HG02678 (cell line): ENCODE measurements around the gene NEK1.
"Not testable (repeated sequence)": the region's sequence is repeated elsewhere in the genome, so short reads cannot be mapped to it uniquely, and the experiment has no call there.

Experiments used
- ATAC-seq: cut with Tn5 transposase; IDR thresholded peaks from one replicate; pipeline ENCODE4 v1.9.1; 2021; ENCODE audit warnings: mild to moderate bottlenecking, moderate library complexity; ENCODE audit not compliant: unreplicated experiment

NEK1 gene

DNA sequence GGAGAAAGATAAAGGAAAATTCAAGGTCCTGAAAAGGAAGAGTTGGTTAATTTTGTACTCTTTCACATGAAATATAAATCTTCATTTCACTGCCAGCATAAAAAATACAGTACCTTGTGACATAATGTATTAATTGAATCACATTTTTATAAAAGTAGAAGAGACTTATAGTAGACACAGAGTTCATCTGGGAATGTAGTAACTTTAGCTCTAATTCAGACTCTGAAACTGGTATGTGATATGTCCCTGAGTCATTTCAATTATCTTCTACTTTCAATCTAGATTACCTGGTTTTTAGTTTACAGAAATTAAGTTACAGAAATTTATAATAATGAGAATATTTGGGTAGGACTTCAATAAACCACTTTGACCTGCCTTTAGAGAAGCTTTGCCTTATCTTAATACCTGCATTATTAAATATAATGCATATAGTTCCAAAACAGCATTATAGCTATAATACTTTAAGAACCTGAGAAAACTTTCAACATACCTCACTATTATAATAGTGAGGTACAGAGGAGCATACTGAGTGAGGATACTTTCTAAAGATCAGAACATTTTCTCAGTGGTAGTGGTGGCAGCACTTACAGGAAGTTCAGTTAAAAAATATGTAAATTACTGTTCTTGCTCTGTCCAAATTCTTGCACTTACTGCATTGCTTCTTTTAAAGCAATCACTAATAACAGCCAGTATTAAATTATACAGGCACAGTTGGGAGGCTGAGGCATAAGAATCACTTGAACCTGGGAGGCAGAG is 11.2 kb downstream of the NEK1 start:
- ATAC-seq: no peak

DNA sequence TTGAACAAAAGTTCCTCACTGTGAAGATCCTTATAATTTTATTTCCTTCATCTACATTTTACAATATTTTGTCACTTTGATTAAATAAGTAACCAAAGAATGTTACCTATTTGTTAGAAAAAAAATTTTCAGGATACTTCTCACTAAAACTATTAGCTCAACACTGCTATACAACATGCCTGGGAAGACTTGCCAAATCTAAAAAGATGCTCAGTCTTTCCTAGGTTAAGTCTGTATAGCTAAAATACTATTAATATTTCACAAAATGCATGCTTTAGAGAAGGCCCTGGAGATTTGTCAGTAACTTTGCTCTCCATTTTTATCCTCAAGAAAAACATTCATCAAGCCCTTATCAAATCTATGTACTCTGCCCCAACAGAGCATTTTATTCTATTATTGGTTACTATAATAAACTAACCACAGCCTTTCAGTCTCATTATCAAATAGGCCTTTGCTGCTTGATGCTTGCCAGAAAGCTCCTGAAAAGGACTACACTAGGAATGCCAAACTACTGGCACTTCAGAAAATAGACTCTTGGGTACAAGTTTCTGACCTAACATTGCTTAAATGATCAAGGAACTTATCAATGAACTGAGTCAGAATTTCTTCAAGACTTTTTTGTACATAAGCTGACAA is 17.7 kb downstream of the NEK1 start:
- no peak for ATAC-seq

DNA sequence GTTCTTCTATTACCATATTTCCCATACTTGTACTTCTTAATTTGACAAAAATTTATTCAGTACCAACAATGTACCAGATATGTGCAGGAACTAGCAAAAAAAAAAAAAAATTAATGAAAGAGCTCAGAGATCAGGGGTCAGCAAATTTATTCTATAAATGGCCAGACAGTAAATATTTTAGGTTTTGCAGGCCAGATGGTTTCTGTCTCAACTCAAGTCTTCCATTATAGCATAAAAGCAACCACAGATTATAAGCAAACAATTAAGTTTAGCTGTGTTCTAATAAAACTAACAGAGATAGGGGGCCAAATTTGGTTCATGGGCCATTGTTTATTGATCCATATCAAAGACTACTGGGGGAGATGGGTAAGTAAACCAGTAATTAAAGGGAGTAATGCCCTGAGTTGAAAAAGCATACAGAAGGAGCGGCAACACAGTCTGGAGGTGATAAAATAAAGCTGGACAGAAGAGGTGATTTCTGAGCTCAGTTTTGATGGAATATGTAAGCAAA is 19.3 kb downstream of the NEK1 start:
- ATAC-seq: no peak

DNA sequence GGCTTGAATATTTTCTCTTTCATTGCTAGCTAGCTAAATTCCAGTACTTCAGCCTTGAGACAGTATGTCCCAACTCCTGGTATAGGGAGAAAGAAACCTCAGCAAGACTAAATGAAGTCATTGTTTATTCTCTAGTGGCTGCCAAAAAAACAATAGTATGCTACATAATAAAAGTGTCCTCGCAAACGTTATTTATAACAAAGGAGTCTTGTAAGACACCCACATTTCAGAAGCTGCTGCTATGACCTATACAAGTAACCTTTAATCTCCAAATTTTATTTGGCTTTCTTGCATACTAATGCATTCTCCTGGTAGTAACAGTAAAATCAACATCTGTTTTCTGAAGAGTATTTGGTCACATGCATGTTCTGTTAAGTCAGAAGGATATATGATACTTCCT is 28.8 kb downstream of the NEK1 start:
- ATAC-seq: no peak

DNA sequence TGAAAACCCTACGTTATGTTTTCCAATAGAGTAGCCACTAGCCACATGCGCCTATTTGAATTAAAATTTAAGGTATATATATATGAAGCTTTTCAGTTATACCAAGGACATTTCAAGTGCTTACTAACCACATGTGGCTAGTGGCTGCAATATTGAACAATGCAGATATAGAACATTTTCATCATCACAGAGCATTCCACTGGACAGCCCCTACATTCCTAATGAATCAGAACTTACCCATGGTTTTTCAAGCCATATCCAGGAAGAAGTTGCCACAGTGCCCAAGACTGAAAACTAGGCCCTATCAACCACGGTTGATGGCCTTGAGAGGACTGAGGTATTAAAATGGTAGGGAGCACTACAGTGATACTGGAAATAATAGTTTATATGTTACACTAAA is 29.7 kb downstream of the NEK1 start:
- no peak for ATAC-seq

DNA sequence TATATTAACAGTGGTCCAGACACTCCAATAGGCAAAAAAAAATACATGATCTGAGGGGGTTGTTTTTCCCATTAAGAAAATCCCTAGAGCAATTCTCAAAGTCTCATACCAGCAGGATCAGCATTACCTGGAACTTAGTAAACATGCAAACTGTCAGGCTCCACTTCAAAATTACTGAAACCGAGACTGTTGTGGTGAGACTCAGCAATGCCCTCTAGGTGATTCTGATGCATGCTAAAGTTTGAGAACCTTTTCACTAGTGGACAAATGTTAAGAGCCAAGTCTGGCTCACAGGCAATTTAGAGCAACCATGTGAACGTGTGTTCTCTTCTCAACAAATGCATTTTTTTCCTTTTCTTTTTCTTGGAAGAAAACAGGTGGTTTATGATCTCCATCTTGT is 30.2 kb downstream of the NEK1 start:
- peak; percentile 94 for ATAC-seq

DNA sequence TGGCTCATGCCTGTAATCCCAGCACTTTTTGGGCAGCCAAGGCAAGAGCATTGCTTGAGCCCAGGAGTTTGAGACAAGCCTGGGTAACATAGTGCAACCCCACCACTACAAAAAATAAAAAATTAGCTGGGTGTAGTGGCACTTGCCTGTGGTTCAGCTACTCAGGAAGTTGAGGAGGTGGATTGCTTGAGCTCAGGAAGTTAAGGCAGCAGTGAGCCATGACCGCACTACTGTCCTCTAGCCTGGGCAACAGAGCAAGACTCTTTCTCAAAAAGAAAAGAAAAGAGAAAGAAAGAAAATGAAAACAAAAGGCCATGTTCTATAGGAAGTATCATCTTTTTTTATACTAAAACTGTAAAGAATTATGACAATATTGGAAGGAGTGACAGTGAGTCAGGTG is 38.5 kb downstream of the NEK1 start:
- ATAC-seq: no peak

DNA sequence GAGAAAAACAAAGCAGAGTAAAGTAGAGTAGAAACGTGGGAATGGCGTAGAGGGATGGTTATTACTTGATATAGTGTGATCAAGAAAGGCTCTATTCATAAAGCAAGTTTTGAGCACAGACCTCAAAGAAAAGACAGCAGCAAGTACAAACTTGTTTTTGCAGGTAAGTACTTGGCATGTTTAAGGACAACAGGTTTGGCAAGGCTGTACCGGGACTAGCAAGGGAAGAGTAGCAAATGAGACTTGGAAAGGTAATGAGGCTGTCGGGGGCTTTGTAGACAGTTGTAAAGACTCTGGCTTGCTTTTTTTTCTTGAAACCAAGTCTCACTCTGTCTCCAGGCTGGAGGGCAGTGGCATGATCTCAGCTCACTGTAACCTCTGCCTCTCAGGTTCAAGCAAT is 40.9 kb downstream of the NEK1 start:
- no peak for ATAC-seq

DNA sequence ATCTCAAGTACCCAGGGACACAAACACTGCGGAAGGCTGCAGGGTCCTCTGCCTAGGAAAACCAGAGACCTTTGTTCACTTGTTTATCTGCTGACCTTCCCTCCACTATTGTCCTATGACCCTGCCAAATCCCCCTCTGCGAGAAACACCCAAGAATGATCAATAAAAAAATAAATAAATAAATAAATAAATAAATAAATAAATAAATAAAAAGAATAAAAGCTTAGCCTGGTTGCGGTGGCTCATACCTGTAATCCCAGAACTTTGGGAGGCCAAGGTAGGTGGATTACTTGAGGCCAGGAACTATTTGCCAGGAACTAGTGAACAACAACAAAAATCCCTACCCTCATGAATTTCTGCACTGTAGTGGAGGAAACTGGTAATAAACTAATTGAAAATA is 41.4 kb downstream of the NEK1 start:
- not testable (repeated sequence) for ATAC-seq

DNA sequence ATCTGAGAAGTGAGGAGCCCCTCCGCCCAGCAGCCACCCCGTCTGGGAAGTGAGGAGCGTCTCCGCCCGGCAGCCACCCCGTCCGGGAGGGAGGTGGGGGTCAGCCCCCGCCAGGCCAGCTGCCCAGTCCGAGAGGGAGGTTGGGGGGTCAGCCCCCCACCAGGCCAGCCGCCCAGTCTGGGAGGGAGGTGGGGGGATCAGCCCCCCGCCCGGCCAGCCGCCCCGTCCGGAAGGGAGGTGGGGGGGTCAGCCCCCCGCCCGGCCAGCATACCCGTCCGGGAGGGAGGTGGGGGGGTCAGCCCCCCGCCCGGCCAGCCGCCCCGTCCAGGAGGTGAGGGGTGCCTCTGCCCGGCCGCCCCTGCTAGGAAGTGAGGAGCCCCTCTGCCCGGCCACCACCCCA is 42.1 kb downstream of the NEK1 start:
- ATAC-seq: not testable (repeated sequence)

DNA sequence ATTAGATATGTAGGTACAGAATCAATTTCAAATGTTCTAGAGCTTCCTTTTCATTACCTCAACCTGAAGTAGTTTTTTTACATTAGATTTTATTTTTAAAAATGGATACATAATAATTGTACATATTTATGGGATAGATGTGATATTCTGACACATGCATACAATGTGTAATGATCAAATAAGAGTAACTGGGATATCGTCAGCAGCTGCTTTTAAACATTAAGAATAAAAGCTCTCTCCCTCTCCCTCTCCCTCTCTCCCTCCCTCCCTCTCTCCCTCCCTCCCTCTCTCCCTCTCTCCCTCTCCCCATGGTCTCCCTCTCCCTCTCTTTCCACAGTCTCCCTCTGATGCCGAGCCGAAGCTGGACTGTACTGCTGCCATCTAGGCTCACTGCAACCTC is 43.2 kb downstream of the NEK1 start:
- not testable (repeated sequence) for ATAC-seq

DNA sequence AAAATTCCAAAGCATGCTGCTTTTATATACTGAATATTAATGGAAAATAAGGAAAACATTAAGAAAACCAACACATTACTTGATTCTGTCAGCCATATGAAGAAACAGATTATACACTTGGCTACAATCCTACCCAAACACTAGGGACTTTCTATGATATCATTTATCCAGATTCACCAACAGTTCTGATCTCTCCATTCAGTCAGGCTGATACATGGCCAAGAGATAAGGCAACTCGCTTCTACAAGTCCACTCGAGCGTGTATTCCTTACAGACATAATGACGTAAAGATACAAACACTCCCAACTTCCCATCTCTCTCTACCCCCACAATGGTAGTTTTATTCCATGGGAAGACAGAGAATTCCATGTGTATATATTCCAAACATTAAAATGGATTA is 44.5 kb downstream of the NEK1 start:
- ATAC-seq: no peak

DNA sequence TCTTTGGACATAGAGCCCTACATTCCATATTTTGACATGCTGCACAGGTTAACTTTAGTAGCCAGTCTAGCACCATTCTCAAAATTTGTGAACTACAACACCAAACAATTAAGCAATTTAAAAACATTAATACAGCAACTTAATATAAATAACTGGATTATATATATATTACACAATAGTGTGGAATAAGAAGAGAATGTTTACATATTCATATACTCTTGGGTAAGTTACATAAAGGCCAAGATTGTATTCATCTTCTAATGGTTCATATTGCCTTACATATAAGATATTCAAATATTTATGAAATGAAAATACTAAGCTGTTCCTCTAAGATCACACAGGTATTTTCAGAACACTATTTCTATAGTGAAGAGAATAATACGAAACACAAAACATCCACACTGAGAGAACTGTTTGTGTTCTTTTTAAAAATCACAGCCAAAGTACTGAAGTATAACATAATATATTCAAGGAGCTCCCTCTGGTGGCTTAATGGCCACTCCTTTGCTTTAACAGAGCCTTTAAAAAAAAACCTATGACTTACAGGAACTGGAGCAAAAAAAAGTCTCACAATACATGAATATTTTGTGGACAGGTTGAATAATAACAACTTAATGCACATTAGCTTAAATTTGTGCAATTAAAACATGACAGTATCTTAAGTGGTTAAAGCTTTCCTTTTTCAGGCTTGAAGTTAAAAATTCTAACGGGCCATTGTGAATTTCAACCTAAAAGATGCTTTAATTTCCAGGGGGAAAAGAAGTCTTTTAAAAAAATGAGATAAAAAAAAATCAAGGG is 46.2 kb downstream of the NEK1 start:
- ATAC-seq: peak; percentile 87

DNA sequence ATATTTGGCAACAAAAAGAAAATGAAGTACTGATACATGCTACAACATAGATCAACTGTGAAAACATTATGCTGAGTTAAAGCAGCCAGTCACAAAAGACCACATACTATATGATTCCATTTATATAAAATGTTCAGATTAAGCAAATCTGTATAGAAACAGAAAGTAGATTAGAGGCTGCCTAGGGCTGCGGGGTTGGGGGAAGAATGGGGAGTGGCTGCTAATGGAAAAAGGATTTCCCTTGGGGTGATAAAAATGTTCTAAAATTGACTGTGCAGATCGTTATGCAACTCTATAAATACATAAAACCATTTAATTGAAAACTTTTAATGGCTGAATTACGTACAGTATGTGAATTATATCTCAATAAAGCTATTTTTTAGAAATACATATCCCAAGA is 46.8 kb downstream of the NEK1 start:
- ATAC-seq: no peak

DNA sequence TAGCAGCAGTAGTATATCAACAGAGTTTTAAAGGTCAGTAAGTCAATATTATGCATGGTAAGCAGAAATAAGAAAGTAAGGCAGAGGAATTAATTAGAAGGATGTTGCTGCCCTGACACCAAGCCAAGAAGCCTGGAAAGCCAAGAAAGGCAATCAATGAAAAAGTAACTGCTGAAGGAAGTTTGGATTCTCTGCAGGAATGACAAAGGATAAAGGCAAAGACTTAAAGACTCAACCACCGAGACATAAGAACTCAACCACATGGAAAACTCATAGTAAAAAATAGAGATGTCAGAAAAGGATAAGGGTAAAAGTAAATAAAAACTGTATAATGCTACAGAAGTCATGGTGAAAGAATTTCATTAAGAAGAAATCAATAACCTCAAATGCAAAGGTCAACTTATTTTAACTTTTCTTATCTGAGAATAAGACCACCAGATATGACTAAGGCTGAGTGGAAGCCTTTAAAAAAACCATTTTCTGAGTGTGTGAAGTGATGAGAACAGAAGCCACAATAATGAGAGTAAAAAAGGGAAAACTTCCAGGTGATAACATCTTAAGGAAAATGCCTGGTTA is 55.2 kb downstream of the NEK1 start:
- ATAC-seq: no peak

DNA sequence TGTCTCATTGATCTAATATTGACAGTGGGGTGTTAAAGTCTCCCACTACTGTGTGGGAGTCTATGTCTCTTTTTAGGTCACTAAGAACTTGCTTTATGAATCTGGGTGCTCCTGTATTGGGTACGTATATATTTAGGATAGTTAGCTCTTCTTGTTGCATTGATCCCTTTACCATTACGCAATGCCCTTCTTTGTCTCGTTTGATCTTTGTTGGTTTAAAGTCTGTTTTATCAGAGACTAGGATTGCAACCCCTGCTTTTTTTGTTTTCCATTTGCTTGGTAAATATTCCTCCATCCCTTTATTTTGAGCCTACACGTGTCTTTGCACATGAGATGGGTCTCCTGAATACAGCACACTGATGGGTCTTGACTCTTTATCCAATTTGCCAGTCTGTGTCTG is 65.8 kb downstream of the NEK1 start:
- not testable (repeated sequence) for ATAC-seq

DNA sequence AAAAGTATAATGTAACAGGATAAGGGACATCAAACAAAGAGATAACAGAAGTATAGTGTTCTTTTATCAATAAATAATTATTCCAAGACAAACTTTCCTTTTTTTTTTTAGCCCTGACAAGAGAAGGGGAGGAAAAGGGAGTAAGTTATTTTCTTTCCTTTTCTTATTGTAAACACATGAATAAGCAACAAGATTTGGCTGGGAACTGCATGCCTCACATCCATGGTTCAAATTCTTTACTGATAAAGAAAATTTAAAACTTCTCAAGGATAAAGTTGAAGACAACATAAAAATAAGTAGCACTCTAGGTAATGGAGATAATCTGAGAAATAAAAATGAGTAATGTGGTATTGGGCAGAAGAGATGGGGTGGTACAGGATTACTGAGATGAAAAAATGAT is 71.6 kb downstream of the NEK1 start:
- ATAC-seq: no peak

DNA sequence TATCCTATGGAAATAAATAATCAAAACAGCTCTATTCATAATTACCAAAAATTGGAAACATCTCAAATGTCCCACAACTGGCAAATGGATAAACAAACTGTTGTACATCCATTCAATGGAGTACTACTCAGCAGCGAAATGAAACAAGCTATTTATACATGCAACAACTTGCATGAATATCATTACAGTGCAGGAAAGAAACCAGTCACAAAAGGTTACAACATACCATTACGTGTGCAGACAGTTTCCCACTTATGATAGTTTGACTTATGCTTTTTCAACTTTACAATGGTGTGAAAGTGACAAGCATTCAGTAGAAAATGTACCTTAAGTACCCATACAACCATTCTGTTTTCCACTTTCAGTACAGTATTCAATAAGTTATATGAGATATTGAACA is 82.3 kb downstream of the NEK1 start:
- no peak for ATAC-seq

DNA sequence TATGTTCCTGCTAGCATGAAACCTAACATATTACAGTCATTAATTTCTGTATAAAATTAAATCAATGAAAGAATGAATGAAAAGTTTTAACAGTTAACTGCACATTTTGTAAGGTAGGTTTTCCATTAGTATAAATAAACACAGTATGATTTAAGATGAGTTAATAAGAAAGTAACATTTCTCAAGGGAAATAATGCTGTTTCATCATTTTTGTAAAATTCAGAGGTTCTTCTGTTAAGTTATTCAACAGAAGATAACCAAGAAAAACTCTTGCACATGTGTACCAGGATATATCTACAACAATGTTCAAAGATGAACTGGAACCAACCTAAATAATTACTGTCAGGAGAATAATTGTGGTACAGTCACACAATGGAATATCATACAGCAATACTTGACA is 88.6 kb downstream of the NEK1 start:
- no peak for ATAC-seq

DNA sequence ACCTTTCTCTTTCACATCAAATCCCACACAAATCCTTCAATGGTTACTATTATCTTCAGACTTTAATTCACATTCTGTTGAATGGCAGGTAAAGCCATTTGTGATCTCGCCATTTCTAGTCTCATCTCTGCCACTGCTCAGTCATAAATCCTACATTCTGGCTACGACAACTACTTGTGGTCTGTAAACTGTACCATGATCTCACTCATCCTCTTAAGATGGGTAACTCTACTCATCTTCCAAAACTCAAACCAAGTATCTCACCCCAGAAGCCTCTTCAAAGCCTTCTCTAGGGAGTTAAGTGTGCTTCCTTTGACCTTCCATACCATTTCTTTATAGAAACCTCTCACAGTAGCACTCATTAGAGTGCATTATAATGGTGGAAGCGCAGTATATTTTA is 101.8 kb downstream of the NEK1 start:
- ATAC-seq: no peak

DNA sequence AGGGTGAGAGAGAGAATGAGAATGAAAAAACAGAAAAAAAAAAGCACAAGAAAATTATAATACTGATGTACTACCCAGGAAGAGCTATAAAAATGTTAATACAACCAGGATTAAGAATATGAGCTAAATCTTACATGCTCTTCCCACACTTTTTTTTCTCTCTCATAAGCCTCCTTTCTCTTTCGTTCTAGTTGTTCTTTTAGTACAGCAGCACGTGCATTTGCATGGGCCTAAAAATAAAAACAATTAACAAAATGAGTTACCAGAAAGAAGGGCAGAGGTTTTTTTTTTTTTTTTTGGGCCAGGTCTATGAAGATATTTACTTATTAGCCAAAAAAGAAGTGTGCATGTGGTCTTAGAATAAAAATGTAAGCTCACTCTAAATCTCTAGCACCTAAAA is 105.5 kb downstream of the NEK1 start:
- no peak for ATAC-seq
